ENCODE results near the gene METTL23.

- no peak for TF ChIP-seq CREB1 (CRISPR knock-in tag; IDR thresholded peaks at IDR 0.05; ENCODE audit: low read depth)
- no peak for TF ChIP-seq CTCF (conservative IDR thresholded peaks at IDR 0.05; ENCODE audit: low read depth in 2 of 2)
- no peak for TF ChIP-seq EZH2phosphoT487 (IDR thresholded peaks at IDR 0.05; ENCODE audit: unreplicated experiment)
- TF ChIP-seq POLR2AphosphoS5 (IDR thresholded peaks at IDR 0.05; ENCODE audit: low read depth), result no peak
- no peak for TF ChIP-seq EZH2 (IDR thresholded peaks at IDR 0.05; ENCODE audit: low read depth, unreplicated experiment)
- no peak for TF ChIP-seq JUNB (IDR thresholded peaks at IDR 0.05; ENCODE audit: unreplicated experiment)
- no peak for TF ChIP-seq REST (IDR thresholded peaks at IDR 0.05; ENCODE audit: unreplicated experiment)
- TF ChIP-seq ZNF331 (CRISPR knock-in tag; IDR thresholded peaks at IDR 0.05; ENCODE audit: low read depth), result no peak
- TF ChIP-seq ZNF114 (CRISPR knock-in tag; IDR thresholded peaks at IDR 0.05), result no peak
Observed at GRCh38 chr17:76706817-76707216, 19.8 kb upstream of the METTL23 start.

Measured in GM23338 (cell line).